NCI-H524 (cell line): ENCODE measurements around the gene CHST11.
"Not testable (repeated sequence)": the region's sequence is repeated elsewhere in the genome, so short reads cannot be mapped to it uniquely, and the experiment has no call there.

Source experiments
- DNase-seq, 2 experiments: peaks; one replicate each; lab custom pipeline; 2025; lab: John Stamatoyannopoulos, UW

The CHST11 gene

DNA sequence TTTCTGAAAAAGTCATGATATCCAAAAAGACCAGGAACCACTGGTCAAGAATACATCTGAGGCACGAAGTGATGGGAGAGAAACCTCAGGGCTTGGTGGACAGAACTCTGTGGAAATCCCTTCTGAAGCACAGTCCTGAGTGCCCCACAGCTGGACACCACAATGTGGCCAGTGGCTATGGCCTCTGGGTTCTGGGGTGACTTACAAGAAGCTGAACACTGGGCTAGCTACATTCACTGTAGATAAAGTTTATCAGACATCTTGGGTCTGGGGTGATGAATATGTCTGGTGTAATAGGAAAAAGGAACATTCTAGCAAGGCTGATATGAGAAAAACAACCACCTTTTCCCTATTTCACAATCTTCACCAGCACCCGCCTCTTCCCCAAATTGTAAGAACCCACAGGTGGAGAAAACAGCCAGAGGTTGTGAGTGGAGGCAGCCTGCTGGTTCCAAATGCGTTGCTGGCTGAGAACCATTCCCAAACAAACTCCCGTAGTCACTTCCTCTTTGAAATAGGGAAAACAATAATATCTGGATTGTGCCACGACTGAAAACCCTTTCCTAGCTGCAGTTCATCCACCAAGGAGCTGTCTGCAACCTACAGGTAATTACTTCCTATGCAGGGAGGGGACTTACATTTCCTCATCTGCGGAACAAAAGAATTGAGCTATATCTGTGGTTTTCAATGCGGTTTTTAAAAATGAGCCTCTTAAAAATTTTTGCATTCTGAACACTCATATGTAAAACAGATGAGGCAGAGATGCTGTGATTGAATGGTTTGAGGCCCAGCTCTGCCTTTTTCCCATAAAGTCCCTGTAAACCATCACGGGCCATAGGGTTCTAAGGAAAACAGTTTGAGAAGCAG is 307.7 kb downstream of the CHST11 start:
- no peak for DNase-seq

GRCh38 chr12:104767261-104767660 is 310.5 kb downstream of the CHST11 start:
- no peak for DNase-seq

DNA sequence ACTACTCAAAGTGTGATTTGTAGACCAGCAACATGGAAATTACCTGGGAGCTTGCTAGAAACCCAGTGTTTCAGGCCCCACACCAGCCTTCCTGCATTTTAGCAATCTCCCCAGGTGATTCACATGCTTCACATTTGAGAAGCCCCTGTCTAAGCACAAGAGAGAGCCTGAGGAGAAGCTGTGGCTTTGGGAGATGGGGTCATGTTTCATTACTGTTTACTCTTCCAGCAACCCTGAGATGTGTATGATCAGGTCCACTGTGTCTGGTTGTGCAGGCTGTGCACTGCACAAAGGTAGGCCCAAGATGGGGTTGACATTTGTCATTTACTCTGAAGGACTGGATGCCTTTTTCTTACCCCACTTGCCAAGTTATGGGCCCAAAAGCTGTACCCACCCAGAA is 311.3 kb downstream of the CHST11 start:
- DNase-seq: no peak

- no peak for DNase-seq
These were observed 312.4 kb downstream of the CHST11 start for GRCh38 chr12:104769144-104769561.

GRCh38 chr12:104772336-104772735 is 315.6 kb downstream of the CHST11 start:
- no peak for DNase-seq

DNA sequence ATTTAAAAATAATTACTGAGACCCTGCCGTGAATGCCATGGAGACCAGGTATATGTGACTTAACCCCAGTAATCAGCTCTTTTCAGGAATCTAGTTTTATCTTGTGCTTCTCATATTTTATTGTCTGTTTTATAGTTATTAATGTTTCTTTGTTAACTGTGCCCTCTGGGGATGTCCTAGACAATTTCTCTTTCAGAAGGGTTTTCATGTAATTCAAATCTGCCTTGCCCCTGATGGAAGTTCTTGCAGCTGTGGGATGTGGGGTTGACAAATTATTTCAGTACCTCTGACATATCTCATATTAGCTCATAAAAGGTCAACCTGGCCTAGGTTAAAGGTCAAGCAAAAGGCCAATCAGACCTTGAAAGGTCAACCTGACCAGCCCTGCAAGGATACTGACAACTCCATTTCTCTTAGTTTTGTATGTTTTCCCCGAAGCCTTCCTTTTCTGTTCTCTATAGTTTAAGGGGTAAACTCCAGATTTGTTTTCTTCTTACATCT is 319.0 kb downstream of the CHST11 start:
- DNase-seq: no peak

- no peak for DNase-seq
These were observed 322.4 kb downstream of the CHST11 start for GRCh38 chr12:104779134-104779533.

DNA sequence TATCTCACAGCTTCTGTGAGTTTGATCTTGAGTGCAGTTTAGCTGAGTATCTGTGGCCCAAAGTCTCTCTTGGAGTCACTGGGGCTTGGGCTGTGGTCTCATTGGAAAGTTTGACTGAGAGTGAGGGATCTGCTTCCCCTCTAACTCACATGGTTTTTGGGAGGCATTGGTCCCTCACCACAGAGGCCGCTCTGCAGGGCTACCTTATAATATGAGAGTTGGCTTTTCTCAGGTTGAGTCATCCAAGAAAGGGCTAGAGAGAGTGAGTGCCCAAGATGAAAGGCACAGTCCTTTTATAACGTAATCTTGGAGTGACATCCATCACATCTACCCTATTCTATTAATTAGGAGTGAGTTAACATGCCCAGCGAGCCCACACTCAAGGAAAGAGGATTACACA is 325.5 kb downstream of the CHST11 start:
- no peak for DNase-seq

GRCh38 chr12:104784592-104784991 is 327.8 kb downstream of the CHST11 start:
- no peak for DNase-seq

DNA sequence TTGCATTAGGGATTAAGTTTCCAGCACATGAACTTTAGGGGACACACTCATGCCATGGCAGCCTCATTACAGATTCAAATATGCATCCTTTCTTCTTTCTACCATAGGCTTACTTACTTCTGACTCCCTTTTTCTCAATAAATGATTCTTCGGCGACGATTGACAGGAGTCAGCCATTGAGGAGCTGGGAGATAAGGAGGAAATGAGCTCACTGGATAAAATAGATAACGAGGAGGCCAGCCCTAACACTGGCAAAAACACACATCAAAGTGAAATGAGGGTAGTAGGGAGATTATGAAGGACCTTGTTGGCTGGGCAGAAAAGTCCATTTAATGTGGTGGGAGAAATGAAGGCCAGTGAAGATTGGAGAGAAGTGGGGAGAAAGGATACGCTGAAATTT is 329.1 kb downstream of the CHST11 start:
- no peak for DNase-seq

DNA sequence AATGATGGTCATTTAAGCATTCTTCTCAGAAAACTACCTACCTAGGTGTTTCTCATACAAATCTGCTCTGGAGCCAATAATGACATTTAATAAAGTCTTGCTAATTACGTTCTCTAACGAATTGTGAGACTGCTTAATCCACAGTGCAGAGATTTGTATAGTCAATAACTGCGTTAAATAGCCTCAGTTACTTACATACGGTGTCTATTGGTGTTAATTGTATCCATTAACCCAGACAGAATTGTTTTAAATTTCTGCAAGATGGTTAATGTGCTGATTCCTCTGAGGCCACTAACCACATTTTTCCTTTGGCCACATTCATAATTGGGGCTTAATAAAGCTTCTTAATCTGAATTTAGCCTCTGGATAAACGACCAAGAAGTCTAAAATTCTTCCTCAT is 329.6 kb downstream of the CHST11 start:
- no peak for DNase-seq

DNA sequence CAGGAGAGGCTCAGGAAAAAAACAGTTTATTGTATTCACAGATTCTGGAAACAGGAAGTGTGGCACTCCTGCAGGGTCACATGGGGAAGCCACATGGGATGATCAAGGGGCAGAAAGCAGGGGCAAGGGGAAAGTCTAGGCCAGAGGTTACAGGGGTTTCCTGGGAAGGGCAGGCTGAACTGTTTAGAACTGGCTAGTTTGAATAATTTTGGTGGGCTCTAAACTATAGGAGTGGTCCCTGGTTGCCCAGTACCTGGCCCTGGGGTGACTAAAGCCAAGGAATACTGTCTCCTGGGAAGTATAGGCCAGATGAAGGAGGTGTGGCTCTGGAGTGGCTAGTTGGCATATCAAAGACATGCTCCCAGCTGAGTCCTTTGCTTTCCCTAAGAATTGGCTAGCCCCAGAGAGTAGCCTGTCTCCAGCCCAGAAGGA is 332.1 kb downstream of the CHST11 start:
- DNase-seq: peak; percentile 46 to 70

- no peak for DNase-seq
These were observed 333.8 kb downstream of the CHST11 start for GRCh38 chr12:104790296-104791125.

GRCh38 chr12:104792570-104792969 is 335.8 kb downstream of the CHST11 start:
- DNase-seq: no peak

DNA sequence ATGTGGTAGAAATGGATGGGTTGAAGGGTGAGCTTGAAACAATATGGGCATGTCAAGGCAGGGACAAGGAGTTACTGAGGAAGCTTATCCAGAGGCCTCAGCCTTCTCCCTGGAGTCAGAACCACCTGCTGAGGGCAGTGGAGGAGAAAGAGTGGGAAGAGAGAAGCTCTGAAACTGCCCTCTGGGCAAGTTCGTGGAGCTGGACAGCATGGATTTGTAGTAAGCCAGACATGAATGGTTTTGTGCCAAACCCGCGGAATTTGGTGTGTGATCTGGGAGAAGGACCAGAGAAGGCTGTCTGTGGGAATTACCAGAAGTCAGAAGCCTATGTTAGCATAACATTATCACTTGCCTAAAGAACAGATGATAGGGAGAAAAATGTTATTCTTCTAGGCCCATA is 336.5 kb downstream of the CHST11 start:
- no peak for DNase-seq

DNA sequence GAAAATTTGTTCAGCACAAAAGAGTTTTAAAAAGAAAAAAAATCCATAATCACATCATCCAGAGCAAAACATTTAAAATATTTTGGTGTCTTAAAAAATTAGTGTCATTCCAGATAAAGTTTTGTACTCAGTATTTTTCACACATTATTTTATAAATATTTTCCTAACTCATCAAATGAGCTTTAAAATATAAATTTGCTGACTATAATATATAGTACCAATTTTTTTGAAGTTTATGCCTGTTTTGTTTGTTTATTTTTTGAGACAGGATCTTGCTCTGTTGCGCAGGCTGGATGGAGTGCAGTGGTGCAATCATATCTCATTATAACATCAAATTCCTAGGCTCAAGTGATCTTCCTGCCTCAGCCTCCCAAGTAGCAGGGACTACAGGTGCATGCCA is 337.2 kb downstream of the CHST11 start:
- no peak for DNase-seq

DNA sequence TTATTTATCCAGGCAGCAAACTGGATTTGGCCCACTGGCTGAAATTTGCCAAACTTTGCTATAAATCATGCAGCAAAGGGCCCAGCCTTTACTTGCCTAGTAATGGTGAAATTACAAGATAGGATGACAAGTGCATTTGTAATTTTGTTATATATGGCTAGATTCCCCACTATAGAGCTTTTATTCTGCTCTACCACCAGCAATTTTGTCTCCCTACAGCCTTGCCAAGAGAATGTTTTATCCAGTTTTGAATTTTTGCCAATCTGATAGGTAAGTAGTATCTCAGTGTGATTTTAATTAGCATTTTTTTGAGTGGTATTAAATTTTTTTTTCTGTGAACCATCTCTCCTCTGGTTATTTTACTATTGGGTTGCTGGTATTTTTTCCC is 339.7 kb downstream of the CHST11 start:
- no peak for DNase-seq

DNA sequence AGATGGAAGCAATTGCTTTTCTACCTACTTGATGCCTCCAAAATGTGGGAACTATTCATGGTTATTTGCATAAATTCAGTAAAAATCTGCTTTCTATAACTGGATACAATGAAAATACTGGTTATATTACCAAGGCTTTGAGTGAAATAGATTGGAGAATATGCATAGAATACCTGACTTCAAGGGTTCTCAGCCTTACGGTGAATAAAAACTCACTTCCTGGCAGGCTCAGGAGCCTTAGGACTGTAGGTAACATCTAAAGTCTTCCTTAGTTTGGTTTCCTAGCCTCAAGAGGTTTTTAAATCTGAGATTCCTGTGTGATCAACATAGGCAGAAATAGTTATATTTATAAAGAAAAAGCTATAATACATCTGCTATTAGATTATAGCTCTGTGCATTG is 342.7 kb downstream of the CHST11 start:
- DNase-seq: no peak

GRCh38 chr12:104801005-104801404 is 344.3 kb downstream of the CHST11 start:
- DNase-seq: no peak

DNA sequence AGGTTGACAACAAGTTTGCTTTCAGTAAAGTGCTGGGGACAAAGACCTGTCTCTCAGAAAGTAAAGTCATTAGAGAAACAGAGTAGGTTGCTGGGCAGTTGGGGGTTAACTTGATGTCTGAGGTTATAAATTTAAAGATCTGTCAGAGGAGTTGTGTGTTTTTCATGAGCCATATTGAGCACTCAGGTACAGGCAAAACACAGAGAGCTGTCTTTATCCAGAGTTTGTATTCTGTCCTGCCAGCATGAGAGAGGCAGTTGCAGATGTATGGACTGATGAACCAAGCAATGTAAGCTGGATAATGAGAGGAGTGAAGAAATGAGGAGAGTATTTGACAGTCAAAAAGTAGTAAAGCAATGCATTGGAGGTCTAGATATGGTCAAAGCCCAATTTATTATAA is 344.7 kb downstream of the CHST11 start:
- DNase-seq: no peak

DNA sequence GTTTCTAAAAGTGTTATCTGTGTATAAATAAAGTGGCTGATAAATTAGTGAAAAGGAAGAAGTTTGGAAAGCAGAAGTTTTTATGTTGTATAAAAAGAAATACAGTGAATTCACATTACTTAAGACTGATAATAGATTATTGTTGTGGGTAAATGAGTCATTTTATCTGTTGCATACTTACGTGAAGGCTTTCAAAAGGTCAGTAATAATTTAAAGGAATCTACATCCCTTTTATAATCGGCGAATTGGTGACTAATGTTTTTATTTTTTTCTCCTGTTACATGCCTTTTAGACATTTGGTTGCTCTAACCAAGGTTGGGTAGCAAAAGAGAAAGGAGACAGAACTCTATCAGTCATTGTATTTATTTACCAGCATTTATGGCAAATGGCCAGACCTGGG is 345.5 kb downstream of the CHST11 start:
- no peak for DNase-seq

GRCh38 chr12:104805186-104805585 is 348.4 kb downstream of the CHST11 start:
- no peak for DNase-seq

GRCh38 chr12:104806194-104806593 is 349.4 kb downstream of the CHST11 start:
- DNase-seq: not testable (repeated sequence)
